A549 (cell line): ENCODE data around the gene PROCA1. TPM values are rescaled to one million over a fixed set of nuclear protein-coding genes. Genes with fewer than 3 reads are reported as not detected.

Source experiments
- ATAC-seq, 2 experiments: fragments of 200-7000 bp in 1 of 2; fragments of >200 bp in 1 of 2; cut with Nextera tagmentation in 1 of 2; cut with Tn5 transposase in 1 of 2; 3 replicates each; pipeline versions ENCODE4 v1.8.0 to v1.9.1; 2018 to 2020; ENCODE audit warnings: mild to moderate bottlenecking in 1 of 2, moderate library complexity in 1 of 2
- CTCF ChIA-PET: fragments of 300-600 bp; sonication (Branson Sonifier 250); formaldehyde crosslinking; extraction: SDS; loops from one replicate; lab custom pipeline; 2021; ENCODE audit warnings: antibody characterized with exemption, inconsistent platforms; lab: Yijun Ruan, JAX
- POLR2A ChIA-PET: fragments of 350-600 bp; formaldehyde crosslinking; extraction: SDS; loops from one replicate; lab custom pipeline; 2021; ENCODE audit warnings: antibody characterized with exemption, inconsistent platforms; lab: Yijun Ruan, JAX
- DNase-seq, 2 experiments: peaks; one replicate each; pipeline versions ENCODE4 v3.0.0 to v3.0.0-alpha.2; 2011 to 2016; ENCODE audit warnings: low read depth in 1 of 2, low spot score in 1 of 2
- FAIRE-seq: peaks from 2 replicates; lab custom pipeline; 2011; peaks lifted over from hg19 to GRCh38; lab: Jason Lieb, UNC
- H3K27ac ChIP-seq, 2 experiments: fragments of >200 bp; sonication (Bioruptor Twin); formaldehyde crosslinking; 3 replicates each; pipeline ENCODE4 v1.5.1; 2016 to 2017
- H3K4me1 ChIP-seq: fragments of >200 bp; sonication (Bioruptor Twin); formaldehyde crosslinking; 3 replicates; pipeline ENCODE4 v1.6.1; 2016
- H3K4me2 ChIP-seq: fragments of >200 bp; sonication (Bioruptor Twin); formaldehyde crosslinking; 3 replicates; pipeline ENCODE4 v1.6.1; 2016
- H3K4me3 ChIP-seq: fragments of >200 bp; sonication (Bioruptor Twin); formaldehyde crosslinking; 3 replicates; pipeline ENCODE4 v1.5.1; 2016
- H3K9me3 ChIP-seq: fragments of >200 bp; sonication (Bioruptor Twin); formaldehyde crosslinking; 3 replicates; pipeline ENCODE4 v1.6.1; 2016
- ATOH8 ChIP-seq: fragments of 250-450 bp; sonication (Bioruptor Pico); IDR thresholded peaks from 2 replicates; pipeline ENCODE4 v1.5.0; 2020; ENCODE audit warnings: low read depth, mild to moderate bottlenecking, moderate library complexity
- CBX2 ChIP-seq: fragments of 200-600 bp; sonication (generic); IDR thresholded peaks from 2 replicates; pipeline ENCODE4 v1.6.1; 2016; ENCODE audit warnings: low read depth, mild to moderate bottlenecking, borderline replicate concordance
- CBX8 ChIP-seq: fragments of 200-600 bp; sonication (generic); IDR thresholded peaks from 2 replicates; pipeline ENCODE4 v1.6.1; 2016
- FOSB ChIP-seq: fragments of 250-450 bp; sonication (Bioruptor Pico); IDR thresholded peaks from 2 replicates; pipeline ENCODE4 v1.5.0; 2020; ENCODE audit warnings: mild to moderate bottlenecking, moderate library complexity
- FOSL2 ChIP-seq, 2 experiments: fragments of 450-650 bp in 1 of 2; fragments of >200 bp in 1 of 2; sonication (Bioruptor Twin) in 1 of 2; formaldehyde crosslinking; IDR thresholded peaks; 2 replicates each; pipeline versions ENCODE4 v1.5.0 to v1.6.1; 2016 to 2020; ENCODE audit warnings: mild to moderate bottlenecking in 1 of 2, moderate library complexity in 1 of 2
- GATA3 ChIP-seq: IDR thresholded peaks from 2 replicates; pipeline ENCODE4 v1.6.1; 2012; ENCODE audit warnings: borderline replicate concordance
- HDAC2 ChIP-seq: fragments of 200-600 bp; sonication (generic); IDR thresholded peaks from 2 replicates; pipeline ENCODE4 v1.6.1; 2016
- HES2 ChIP-seq: fragments of >200 bp; sonication (Bioruptor Twin); formaldehyde crosslinking; IDR thresholded peaks from 2 replicates; pipeline ENCODE4 v1.6.1; 2016
- HOXA7 ChIP-seq: fragments of 250-450 bp; sonication (Bioruptor Pico); IDR thresholded peaks from 2 replicates; pipeline ENCODE4 v1.5.0; 2020; ENCODE audit warnings: mild to moderate bottlenecking, moderate library complexity
- JUN ChIP-seq, 2 experiments: fragments of >200 bp; sonication (Bioruptor Twin); formaldehyde crosslinking; IDR thresholded peaks; 2 replicates in 1 of 2; 3 replicates in 1 of 2; pipeline ENCODE4 v1.6.1; 2016 to 2017
- KDM1A ChIP-seq: fragments of 200-600 bp; sonication (generic); IDR thresholded peaks from 2 replicates; pipeline ENCODE4 v1.6.1; 2016; ENCODE audit warnings: low read depth, mild to moderate bottlenecking
- KDM5A ChIP-seq: fragments of 200-600 bp; sonication (generic); IDR thresholded peaks from 2 replicates; pipeline ENCODE4 v1.6.1; 2016; ENCODE audit warnings: antibody characterized with exemption, mild to moderate bottlenecking
- MAX ChIP-seq: IDR thresholded peaks from 2 replicates; pipeline ENCODE4 v1.6.1; 2012
- NR3C1 ChIP-seq: fragments of >200 bp; sonication (Bioruptor Twin); formaldehyde crosslinking; IDR thresholded peaks from 3 replicates; pipeline ENCODE4 v1.6.1; 2017
- RAD21 ChIP-seq, 2 experiments: fragments of >200 bp in 1 of 2; sonication (Bioruptor Twin) in 1 of 2; formaldehyde crosslinking in 1 of 2; IDR thresholded peaks in 1 of 2; conservative IDR thresholded peaks in 1 of 2; 2 replicates in 1 of 2; 3 replicates in 1 of 2; pipeline ENCODE4 v1.6.1; 2012 to 2018; ENCODE audit warnings: inconsistent platforms in 1 of 2
- REST ChIP-seq: fragments of 200-600 bp; sonication (generic); IDR thresholded peaks from 2 replicates; pipeline ENCODE4 v1.6.1; 2016; ENCODE audit warnings: antibody characterized with exemption, mild to moderate bottlenecking, moderate library complexity
- SMC3 ChIP-seq: fragments of >200 bp; sonication (Bioruptor Twin); formaldehyde crosslinking; IDR thresholded peaks from 3 replicates; pipeline ENCODE4 v1.6.1; 2018; ENCODE audit warnings: inconsistent platforms
- SREBF2 ChIP-seq: fragments of 450-650 bp; IDR thresholded peaks from 2 replicates; pipeline ENCODE4 v1.6.1; 2014; ENCODE audit warnings: mild to moderate bottlenecking, moderate library complexity
- TP53 ChIP-seq: fragments of 250-450 bp; sonication (Bioruptor Pico); IDR thresholded peaks from 2 replicates; pipeline ENCODE4 v1.5.0; 2021; ENCODE audit warnings: mild to moderate bottlenecking, moderate library complexity
- WGBS: methylation state at CpG from one replicate; pipeline ENCODE4 v1.1.6; 2017; ENCODE audit errors: missing lambda C conversion rate; 5-methylcytosine and 5-hydroxymethylcytosine counted together
- polyA plus RNA-seq, 4 experiments: library from polyadenylated mRNA; depleted of rRNA in 3 of 4; stranded (reverse); fragments of >200 nt; fragmentation: RNase III in 1 of 4; extraction: RNeasy Plus Mini Kit Qiagen cat#74134 plus additional on column Dnase treatment in 1 of 4; gene quantifications; 2 replicates in 3 of 4; 3 replicates in 1 of 4; pipeline ENCODE4 v1.2.3, GENCODE V29; 2011 to 2017

Gene PROCA1
- polyA plus RNA-seq, 2 of the 4 experiments (the other 2 are of a cell fraction): 4.0 to 4.9 TPM

- TF ChIP-seq ATOH8 (CRISPR knock-in tag) (no peak), TP53 (peak; percentile 76; the same call in 1 of the 2 replicates)
Observed at GRCh38 chr17:28749516-28750177, 38.0 kb upstream of the PROCA1 start (continued).

- ATAC-seq (no peak), FAIRE-seq (no peak), DNase-seq (peak in 1 of 2 experiments; percentile 41)
- peaks cover 51% of the 10 kb centered on the region for H3K4me1 ChIP-seq
- peak overlapping the region in 1 of 2 experiments; percentile 99; a peak in 3 of 6 replicates for H3K27ac ChIP-seq
- CTCF ChIA-PET: interaction anchor here (0.7 to 22.6 kb wide), 21 partner anchors 8 to 210 kb away, joined by 3 to 977 read pairs (median 7); partner anchors contain the start of genes DHRS13, FLOT2, NEK8 and RPL23A
- 85% methylated on average over 18 of the region's 18 CpGs for WGBS
- H3K9me3 ChIP-seq: no peaks in the 10 kb centered on the region
- no peak for TF ChIP-seq HES2
- TF ChIP-seq FOSB (CRISPR knock-in tag): no peak
- no peak for TF ChIP-seq GATA3
- no peak for TF ChIP-seq SREBF2
- no peak for TF ChIP-seq JUN (IDR thresholded peaks at IDR 0.05)
- TF ChIP-seq REST: no peak
- no peak for TF ChIP-seq HDAC2
- TF ChIP-seq MAX: no peak
- TF ChIP-seq FOSL2 (IDR thresholded peaks at IDR 0.05): no peak
- no peak for TF ChIP-seq FOSL2 (CRISPR knock-in tag; IDR thresholded peaks at IDR 0.05)
- no peak for TF ChIP-seq RAD21 (conservative IDR thresholded peaks at IDR 0.05 in 1 of 2, IDR thresholded peaks at IDR 0.05 in 1 of 2)
- no peak for TF ChIP-seq CBX2
- no peak for TF ChIP-seq HOXA7
- no peak for TF ChIP-seq KDM5A
- no peak for TF ChIP-seq CBX8
- TF ChIP-seq ATOH8 (CRISPR knock-in tag): no peak
- no peak for TF ChIP-seq SMC3
- TF ChIP-seq KDM1A: no peak
- no peak for TF ChIP-seq NR3C1
- no peak overlapping the region for H3K4me2 ChIP-seq
- no peak overlapping the region for H3K4me3 ChIP-seq
- POLR2A ChIA-PET: interaction anchor here (1.4 to 12.2 kb wide), 2 partner anchors 22 to 29 kb away, joined by 3 to 369 read pairs; partner anchors contain the start of genes NEK8, RPL23A and TLCD1
Observed at GRCh38 chr17:28748852-28749515, 37.3 kb upstream of the PROCA1 start.
